Vagina (tissue), 2 donors: ENCODE data around the gene ZSCAN10.

ENCODE experiments used
- CTCF ChIP-seq, 3 experiments: fragments of 450-650 bp in 2 of 3; fragments of 200-600 bp in 1 of 3; sonication (generic) in 1 of 3; IDR thresholded peaks; one replicate each; pipeline ENCODE4 v1.5.1; 2017 to 2019; ENCODE audit warnings: antibody characterized with exemption in 3 of 3, mild to moderate bottlenecking in 2 of 3, moderate library complexity in 2 of 3
- POLR2A ChIP-seq, 2 donors: fragments of 450-650 bp; IDR thresholded peaks; one replicate each; pipeline ENCODE4 v1.6.1; 2017; ENCODE audit warnings: antibody characterized with exemption in 2 of 2, mild to moderate bottlenecking in 2 of 2, moderate library complexity in 2 of 2

- TF ChIP-seq POLR2A (IDR thresholded peaks at IDR 0.05) (no peak), CTCF (IDR thresholded peaks at IDR 0.05) (no peak)
These were observed 43.7 kb upstream of the ZSCAN10 start for GRCh38 chr16:3142770-3143169.
